ENCODE measurements around the gene FNIP2.
A peak's percentile ranks its signal among the peaks of the same experiment; 100 is the strongest.
"Not testable (repeated sequence)": the region's sequence is repeated elsewhere in the genome, so short reads cannot be mapped to it uniquely, and the experiment has no call there.

Gene FNIP2

GRCh38 chr4:158768555-158769174 is at the start of gene FNIP2:
Gene FNIP2 (plus strand): TSS chr4:158769026. CDS start chr4:158769213, 187 bp downstream.
- peak; percentile 95 for DNase-seq (ENCODE audit: low spot score)

- no peak for DNase-seq (ENCODE audit: low spot score)
Observed at GRCh38 chr4:158721680-158722079, 47.1 kb upstream of the FNIP2 start.

- DNase-seq (ENCODE audit: low spot score) = peak; percentile 48
Observed at GRCh38 chr4:158722291-158722916, 46.4 kb upstream of the FNIP2 start.

- peak; percentile 93 for DNase-seq (ENCODE audit: low spot score)
Observed at GRCh38 chr4:158722917-158723793, 45.7 kb upstream of the FNIP2 start, which contains the start of gene PPID. Gene PPID (minus strand): TSS chr4:158723396. CDS start chr4:158723288, 108 bp downstream.

- DNase-seq (ENCODE audit: low spot score) = no peak
Observed at GRCh38 chr4:158724637-158725036, 44.2 kb upstream of the FNIP2 start.

- DNase-seq (ENCODE audit: low spot score) = no peak
Observed at GRCh38 chr4:158726633-158727032, 42.2 kb upstream of the FNIP2 start.

GRCh38 chr4:158728236-158728635 is 40.6 kb upstream of the FNIP2 start:
- no peak for DNase-seq (ENCODE audit: low spot score)

- DNase-seq (ENCODE audit: low spot score) = peak; percentile 73
Observed at GRCh38 chr4:158729716-158730559, 38.9 kb upstream of the FNIP2 start.

GRCh38 chr4:158738866-158739265 is 30.0 kb upstream of the FNIP2 start:
- DNase-seq (ENCODE audit: low spot score) = no peak

GRCh38 chr4:158739600-158739999 is 29.2 kb upstream of the FNIP2 start:
- peak; percentile 26 for DNase-seq (ENCODE audit: low spot score)

GRCh38 chr4:158741326-158742021 is 27.4 kb upstream of the FNIP2 start:
- DNase-seq (ENCODE audit: low spot score) = no peak

- DNase-seq (ENCODE audit: low spot score) = not testable (repeated sequence)
Observed at GRCh38 chr4:158746537-158746936, 22.3 kb upstream of the FNIP2 start.

- DNase-seq (ENCODE audit: low spot score) = no peak
Observed at GRCh38 chr4:158750379-158750778, 18.4 kb upstream of the FNIP2 start.

GRCh38 chr4:158754385-158755180 is 14.2 kb upstream of the FNIP2 start:
- no peak for DNase-seq (ENCODE audit: low spot score)

GRCh38 chr4:158755819-158756218 is 13.0 kb upstream of the FNIP2 start:
- DNase-seq (ENCODE audit: low spot score) = not testable (repeated sequence)

GRCh38 chr4:158756588-158756987 is 12.2 kb upstream of the FNIP2 start:
- DNase-seq (ENCODE audit: low spot score) = no peak

- no peak for DNase-seq (ENCODE audit: low spot score)
Observed at GRCh38 chr4:158758142-158758541, 10.7 kb upstream of the FNIP2 start.

- DNase-seq (ENCODE audit: low spot score) = no peak
Observed at GRCh38 chr4:158758703-158759102, 10.1 kb upstream of the FNIP2 start.

GRCh38 chr4:158759539-158759938 is 9.3 kb upstream of the FNIP2 start:
- not testable (repeated sequence) for DNase-seq (ENCODE audit: low spot score)

- no peak for DNase-seq (ENCODE audit: low spot score)
Observed at GRCh38 chr4:158760866-158761265, 8.0 kb upstream of the FNIP2 start.
